Mesodermal cell (in vitro differentiated cells): Measurements from ENCODE around the gene EPN1.

ENCODE experiments used
- H3K27ac ChIP-seq: 2 replicates; pipeline ENCODE4 v1.7.0; 2013; ENCODE audit warnings: mild to moderate bottlenecking, low read depth, low read length, moderate library complexity; ENCODE audit not compliant: severe bottlenecking
- H3K36me3 ChIP-seq: 2 replicates; pipeline ENCODE4 v1.7.1; 2013; ENCODE audit warnings: mild to moderate bottlenecking, low read length, moderate library complexity; ENCODE audit not compliant: control insufficient read depth, insufficient read depth
- H3K4me1 ChIP-seq: one replicate; pipeline ENCODE4 v1.7.1; 2013; ENCODE audit warnings: mild to moderate bottlenecking, low read length; ENCODE audit not compliant: insufficient read depth, control insufficient read depth, poor library complexity, severe bottlenecking
- H3K4me3 ChIP-seq: 2 replicates; pipeline ENCODE4 v1.7.0; 2013; ENCODE audit warnings: low read length, control low read depth, mild to moderate bottlenecking; ENCODE audit not compliant: insufficient read depth, poor library complexity, severe bottlenecking; ENCODE audit errors: extremely low read depth
- H3K9me3 ChIP-seq: 2 replicates; pipeline ENCODE4 v1.7.1; 2013; ENCODE audit warnings: mild to moderate bottlenecking, low read length, moderate library complexity; ENCODE audit not compliant: control insufficient read depth
- WGBS, 2 experiments: methylation state at CpG; one replicate each; pipeline ENCODE4 v1.1.5; 2013; ENCODE audit warnings: missing lambda C conversion rate in 2 of 2; ENCODE audit not compliant: insufficient coverage in 2 of 2; 5-methylcytosine and 5-hydroxymethylcytosine counted together

The EPN1 gene

GRCh38 chr19:55690109-55690768 is 15.2 kb downstream of the EPN1 start:
- H3K36me3 ChIP-seq = peaks cover 82% of the 10 kb centered on the region
- H3K27ac ChIP-seq = no peak overlapping the region
- WGBS, 2 experiments = 95 to 96% methylated on average over 24 to 25 of the region's 25 CpGs
- H3K9me3 ChIP-seq = no peaks in the 10 kb centered on the region
- no peaks in the 10 kb centered on the region for H3K4me1 ChIP-seq
- H3K4me3 ChIP-seq = no peak overlapping the region

- H3K4me3 ChIP-seq = no peak overlapping the region
- H3K4me1 ChIP-seq = no peaks in the 10 kb centered on the region
- H3K9me3 ChIP-seq = no peaks in the 10 kb centered on the region
- no peak overlapping the region for H3K27ac ChIP-seq
- peaks cover 81% of the 10 kb centered on the region for H3K36me3 ChIP-seq
- WGBS, 2 experiments = 91 to 97% methylated on average over 21 to 29 of the region's 31 CpGs
Observed at GRCh38 chr19:55690769-55691545, 15.9 kb downstream of the EPN1 start.

- no peaks in the 10 kb centered on the region for H3K9me3 ChIP-seq
- WGBS, 2 experiments = 95 to 97% methylated on average over 20 to 27 of the region's 31 CpGs
- H3K4me1 ChIP-seq = no peaks in the 10 kb centered on the region
- no peak overlapping the region for H3K4me3 ChIP-seq
- peaks cover 90% of the 10 kb centered on the region for H3K36me3 ChIP-seq
- no peak overlapping the region for H3K27ac ChIP-seq
Observed at GRCh38 chr19:55691561-55692481, 16.8 kb downstream of the EPN1 start.

- no peaks in the 10 kb centered on the region for H3K9me3 ChIP-seq
- 98% methylated on average over 16 to 17 of the region's 19 CpGs for WGBS, 2 experiments
- H3K36me3 ChIP-seq = peaks cover 93% of the 10 kb centered on the region
- no peaks in the 10 kb centered on the region for H3K4me1 ChIP-seq
- H3K4me3 ChIP-seq = no peak overlapping the region
- no peak overlapping the region for H3K27ac ChIP-seq
Observed at GRCh38 chr19:55692681-55693081, 17.7 kb downstream of the EPN1 start.

- no peak overlapping the region for H3K4me3 ChIP-seq
- H3K27ac ChIP-seq = no peak overlapping the region
- WGBS, 2 experiments = 96 to 98% methylated on average over 19 of the region's 20 CpGs
- H3K36me3 ChIP-seq = peaks cover 93% of the 10 kb centered on the region
- no peaks in the 10 kb centered on the region for H3K4me1 ChIP-seq
- H3K9me3 ChIP-seq = no peaks in the 10 kb centered on the region
Observed at GRCh38 chr19:55693336-55693974, 18.4 kb downstream of the EPN1 start.

DNA sequence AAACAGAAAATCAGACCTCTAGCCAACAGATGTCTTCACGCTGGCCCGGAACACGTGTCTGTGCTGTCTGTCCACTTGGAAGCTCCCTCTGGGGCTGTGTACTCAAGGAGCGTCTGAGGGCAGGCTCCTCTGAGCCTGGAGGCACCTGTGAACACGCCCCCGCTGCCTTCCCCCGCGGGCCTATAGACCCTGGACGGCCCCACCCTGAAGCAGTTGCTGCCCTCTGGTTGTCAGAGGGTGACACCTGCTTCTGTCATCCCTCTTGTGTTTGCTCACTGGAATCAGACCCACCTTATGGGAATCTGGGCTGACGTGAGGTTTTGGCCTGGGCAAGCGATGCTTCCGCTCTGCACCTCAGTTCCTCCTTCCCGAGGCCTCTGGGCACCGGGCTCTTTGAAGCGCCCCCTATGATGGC is 19.2 kb downstream of the EPN1 start:
- Histone ChIP-seq H3K4me3 (no peak overlapping the region), H3K9me3 (no peaks in the 10 kb centered on the region), H3K36me3 (peaks cover 90% of the 10 kb centered on the region), H3K4me1 (no peaks in the 10 kb centered on the region), H3K27ac (no peak overlapping the region)
- 91 to 96% methylated on average over 15 of the region's 15 CpGs for WGBS, 2 experiments

GRCh38 chr19:55694656-55695491 is 19.8 kb downstream of the EPN1 start:
- Histone ChIP-seq H3K4me1 (no peaks in the 10 kb centered on the region), H3K27ac (no peak overlapping the region), H3K9me3 (no peaks in the 10 kb centered on the region), H3K36me3 (peaks cover 89% of the 10 kb centered on the region), H3K4me3 (no peak overlapping the region)
- 97 to 98% methylated on average over 26 to 28 of the region's 37 CpGs for WGBS, 2 experiments

DNA sequence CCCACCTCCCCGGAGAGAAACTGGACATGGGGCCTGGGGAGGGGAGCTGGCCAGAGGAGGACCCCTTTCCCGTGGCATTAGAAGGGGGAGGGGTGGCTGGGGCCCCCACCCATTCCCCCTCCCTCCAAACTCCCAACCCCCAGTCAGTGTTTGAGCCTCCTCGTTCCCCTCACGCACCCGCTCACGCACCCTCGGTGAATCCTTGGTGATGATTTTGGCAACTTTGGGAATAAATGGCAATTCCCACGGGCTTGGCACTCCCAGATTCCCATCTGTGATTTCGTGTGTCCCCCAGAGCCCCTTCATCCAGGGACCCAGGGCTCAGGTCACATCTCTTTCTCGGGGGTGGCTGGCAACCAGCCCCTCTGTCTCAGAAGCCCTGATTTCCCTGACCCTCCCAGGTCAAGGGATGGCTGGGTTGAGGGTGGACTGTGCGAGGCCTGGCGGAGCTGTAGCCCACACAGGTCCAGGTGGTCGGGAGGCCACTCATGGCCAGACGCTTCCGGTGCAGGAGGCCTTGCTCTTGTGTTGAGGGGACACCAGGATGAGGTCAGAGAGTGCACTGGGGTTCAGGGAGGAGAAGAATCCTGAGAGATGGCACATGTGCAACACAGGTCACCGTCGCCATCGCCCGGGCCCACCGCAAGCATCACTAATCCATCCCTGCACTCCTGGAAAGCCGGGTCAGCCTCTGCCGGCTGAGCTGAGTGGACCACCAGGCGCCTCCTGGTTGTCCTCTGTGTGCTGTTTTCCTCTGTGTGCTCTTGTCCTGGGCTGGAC is 20.7 kb downstream of the EPN1 start:
- 93 to 99% methylated on average over 16 to 20 of the region's 23 CpGs for WGBS, 2 experiments

GRCh38 chr19:55696301-55697068 is 21.5 kb downstream of the EPN1 start:
- WGBS, 2 experiments = 92 to 96% methylated on average over 16 to 19 of the region's 20 CpGs
- no peaks in the 10 kb centered on the region for H3K9me3 ChIP-seq
- H3K36me3 ChIP-seq = peaks cover 83% of the 10 kb centered on the region
- no peak overlapping the region for H3K27ac ChIP-seq
- no peaks in the 10 kb centered on the region for H3K4me1 ChIP-seq
- no peak overlapping the region for H3K4me3 ChIP-seq

More for the DNA sequence above, 20.7 kb downstream of the EPN1 start:
- H3K27ac ChIP-seq = no peak overlapping the region
- no peaks in the 10 kb centered on the region for H3K9me3 ChIP-seq
- H3K36me3 ChIP-seq = peaks cover 85% of the 10 kb centered on the region
- H3K4me3 ChIP-seq = no peak overlapping the region
- no peaks in the 10 kb centered on the region for H3K4me1 ChIP-seq
